Activated CD8-positive, alpha-beta memory T cell treated with anti-CD3 and anti-CD28 coated beads, Interleukin-2, amount 50 U/mL, for 1 hour (primary cell): Measurements from ENCODE around the gene DAGLB.
"Not testable (repeated sequence)": the region's sequence is repeated elsewhere in the genome, so short reads cannot be mapped to it uniquely, and the experiment has no call there.

Experiments
- DNase-seq: peaks from one replicate; pipeline ENCODE4 v3.0.0-alpha.2; 2020; ENCODE audit errors: extremely low read depth

Gene DAGLB

GRCh38 chr7:6397759-6398495 is 49.8 kb downstream of the DAGLB start:
- not testable (repeated sequence) for DNase-seq

GRCh38 chr7:6395898-6396595 is 51.7 kb downstream of the DAGLB start:
- DNase-seq: no peak

- DNase-seq: no peak
Measured at GRCh38 chr7:6394114-6394513, 53.6 kb downstream of the DAGLB start.

- no peak for DNase-seq
Measured at GRCh38 chr7:6393667-6394056, 54.1 kb downstream of the DAGLB start.

- DNase-seq: no peak
Measured at GRCh38 chr7:6392712-6393666, 54.8 kb downstream of the DAGLB start.

GRCh38 chr7:6389728-6390127 is 58.0 kb downstream of the DAGLB start:
- DNase-seq: no peak

- DNase-seq: no peak
Measured at GRCh38 chr7:6387734-6388294, 59.9 kb downstream of the DAGLB start.

- DNase-seq: no peak
Measured at GRCh38 chr7:6386779-6387178, 61.0 kb downstream of the DAGLB start.

- DNase-seq: no peak
Measured at GRCh38 chr7:6385909-6386560, 61.7 kb downstream of the DAGLB start.

- no peak for DNase-seq
Measured at GRCh38 chr7:6385110-6385781, 62.5 kb downstream of the DAGLB start.

GRCh38 chr7:6384327-6384726 is 63.4 kb downstream of the DAGLB start:
- no peak for DNase-seq

GRCh38 chr7:6382817-6383216 is 64.9 kb downstream of the DAGLB start:
- no peak for DNase-seq

GRCh38 chr7:6381846-6382245 is 65.9 kb downstream of the DAGLB start:
- not testable (repeated sequence) for DNase-seq

- DNase-seq: no peak
Measured at GRCh38 chr7:6380310-6381095, 67.3 kb downstream of the DAGLB start.

GRCh38 chr7:6379886-6380285 is 67.9 kb downstream of the DAGLB start:
- no peak for DNase-seq

- DNase-seq: not testable (repeated sequence)
Measured at GRCh38 chr7:6378556-6378955, 69.2 kb downstream of the DAGLB start.

- no peak for DNase-seq
Measured at GRCh38 chr7:6376820-6377219, 70.9 kb downstream of the DAGLB start.

- no peak for DNase-seq
Measured at GRCh38 chr7:6375348-6376101, 72.2 kb downstream of the DAGLB start.

- DNase-seq: no peak
Measured at GRCh38 chr7:6367701-6368211, 80.0 kb downstream of the DAGLB start.
